Left lung (tissue), 10 donors: Measurements from ENCODE around the gene CRACR2A. TPM values are rescaled to one million over a fixed set of nuclear protein-coding genes. Genes with fewer than 3 reads are reported as not detected.
A peak's percentile ranks its signal among the peaks of the same experiment; 100 is the strongest.

Source experiments
- ATAC-seq: fragments of 200-7000 bp; cut with Tn5 transposase; one replicate; pipeline ENCODE4 v1.9.1; 2020; ENCODE audit warnings: moderate library complexity
- DNase-seq, 4 donors: peaks; one replicate each; pipeline ENCODE4 v3.0.0-alpha.2; 2013 to 2020
- H3K27ac ChIP-seq, 2 donors: fragments of 200-600 bp; sonication (generic) in 1 of 2; one replicate each; pipeline versions ENCODE4 v1.5.0 to v1.8.0; 2020 to 2021
- H3K27me3 ChIP-seq, 2 donors: fragments of 200-600 bp; sonication (generic) in 1 of 2; one replicate each; pipeline versions ENCODE4 v1.5.0 to v1.8.0; 2020 to 2021
- H3K36me3 ChIP-seq, 2 donors: fragments of 200-600 bp; sonication (generic) in 1 of 2; one replicate each; pipeline versions ENCODE4 v1.5.0 to v1.8.0; 2020 to 2021
- H3K4me1 ChIP-seq, 2 donors: fragments of 200-600 bp; one replicate each; pipeline ENCODE4 v1.8.0; 2021
- H3K4me3 ChIP-seq, 2 donors: fragments of 200-600 bp; sonication (generic) in 1 of 2; one replicate each; pipeline versions ENCODE4 v1.5.0 to v1.8.0; 2020 to 2021; ENCODE audit warnings: mild to moderate bottlenecking in 1 of 2
- H3K9me3 ChIP-seq, 2 donors: fragments of 200-600 bp; sonication (generic) in 1 of 2; one replicate each; pipeline versions ENCODE4 v1.5.0 to v1.8.0; 2020 to 2021
- CTCF ChIP-seq, 2 donors: fragments of 200-600 bp; sonication (generic) in 1 of 2; IDR thresholded peaks; one replicate each; pipeline versions ENCODE4 v1.5.0 to v1.8.0; 2021; ENCODE audit warnings: antibody characterized with exemption in 2 of 2
- intact Hi-C, 2 donors: fragments of 100-400 bp; cut with DNase I; formaldehyde crosslinking; loops; one replicate each; pipeline versions ENCODE4 v1.11.2 to v1.14.2; 2022
- polyA plus RNA-seq, 6 donors: library from polyadenylated mRNA; unstranded; fragments of 120-200 nt; gene quantifications; one replicate each; pipeline ENCODE4 v1.2.1, GENCODE V29; 2013; ENCODE audit not compliant: insufficient read length in 6 of 6
- total RNA-seq, 2 donors: library from RNA; stranded (reverse); fragmentation: NEBNext Ultra II Directional; extraction: Animal tissue kit (Norgen Biotek cat#: 25700); gene quantifications; one replicate each; pipeline ENCODE4 v1.2.1, GENCODE V29; 2021
- donor health status: DM: no; HTN: yes; CAD: no.
- donor health status: DM: no; HTN: no; CAD: no.

CRACR2A gene
- total and polyA plus RNA-seq, 8 donors: 3.2 to 6.5 (median 3.8) TPM

DNA sequence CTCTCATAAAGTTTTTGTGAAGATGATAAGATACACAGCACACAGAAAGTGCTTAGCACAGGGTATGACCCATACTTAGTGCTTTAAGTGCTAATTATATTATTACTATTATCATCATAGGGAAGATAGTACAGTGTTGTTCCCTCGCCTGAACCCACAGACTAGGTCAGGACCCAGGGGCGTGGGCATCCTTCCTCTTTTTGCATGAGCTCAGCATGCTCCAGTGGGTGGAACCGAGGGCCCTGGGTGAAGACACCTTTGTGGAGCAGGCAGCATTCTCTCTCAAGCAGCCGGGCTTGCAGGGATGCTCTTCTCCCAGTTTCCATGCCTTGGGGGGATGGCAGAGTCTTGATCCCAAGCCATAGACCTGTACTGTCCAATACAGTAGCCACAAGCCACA lies 34.8 kb downstream of the CRACR2A start:
- H3K27ac ChIP-seq: peak overlapping the region in 1 of 2 donors; percentile 55
- H3K4me1 ChIP-seq: peaks cover 0 to 16% of the 10 kb centered on the region in 2 donors
- no peaks in the 10 kb centered on the region for H3K9me3 ChIP-seq
- intact Hi-C loops: no loop called here
- ATAC-seq (peak; percentile 55), DNase-seq (peak in 2 of 4 donors; percentile 68 to 88)
- H3K27me3 ChIP-seq: no peaks in the 10 kb centered on the region
- no peak for TF ChIP-seq CTCF (IDR thresholded peaks at IDR 0.05)
- H3K4me3 ChIP-seq: no peak overlapping the region
- H3K36me3 ChIP-seq: no peaks in the 10 kb centered on the region

DNA sequence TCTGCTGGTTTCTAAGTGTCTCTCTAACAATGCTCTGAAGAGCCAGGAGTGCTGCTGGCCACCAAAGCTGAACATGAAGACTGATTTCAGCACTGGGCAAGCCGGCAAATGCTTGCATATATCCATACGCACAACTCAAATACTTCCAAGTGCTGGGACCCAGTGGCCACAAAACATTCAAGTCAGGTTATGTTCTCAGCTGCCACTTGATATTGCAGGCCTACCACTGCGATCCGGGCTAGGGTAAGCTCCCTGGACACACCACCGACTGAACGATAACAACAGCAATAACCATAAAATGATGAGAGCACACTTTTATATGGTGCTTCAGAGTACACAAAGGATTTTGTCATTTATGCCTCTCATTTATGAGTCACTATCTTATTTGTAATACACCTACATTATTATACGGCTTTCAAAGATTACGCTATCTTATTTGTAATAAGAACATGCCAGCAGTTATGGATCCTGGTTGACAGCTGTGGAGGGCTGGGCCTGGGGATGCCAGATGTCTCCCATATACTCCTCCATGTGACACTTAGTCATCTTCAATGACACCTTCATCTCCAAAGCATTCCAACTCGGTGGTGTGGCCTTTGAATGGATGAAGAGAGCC lies 35.5 kb downstream of the CRACR2A start:
- H3K9me3 ChIP-seq: no peaks in the 10 kb centered on the region
- ATAC-seq (no peak), DNase-seq (no peak)
- no peaks in the 10 kb centered on the region for H3K27me3 ChIP-seq
- H3K4me3 ChIP-seq: no peak overlapping the region
- H3K4me1 ChIP-seq: peaks cover 0 to 16% of the 10 kb centered on the region in 2 donors
- intact Hi-C loops: no loop called here
- no peak for TF ChIP-seq CTCF (IDR thresholded peaks at IDR 0.05)
- peak overlapping the region in 1 of 2 donors; percentile 55 for H3K27ac ChIP-seq
- H3K36me3 ChIP-seq: peaks cover 0 to 7% of the 10 kb centered on the region in 2 donors

DNA sequence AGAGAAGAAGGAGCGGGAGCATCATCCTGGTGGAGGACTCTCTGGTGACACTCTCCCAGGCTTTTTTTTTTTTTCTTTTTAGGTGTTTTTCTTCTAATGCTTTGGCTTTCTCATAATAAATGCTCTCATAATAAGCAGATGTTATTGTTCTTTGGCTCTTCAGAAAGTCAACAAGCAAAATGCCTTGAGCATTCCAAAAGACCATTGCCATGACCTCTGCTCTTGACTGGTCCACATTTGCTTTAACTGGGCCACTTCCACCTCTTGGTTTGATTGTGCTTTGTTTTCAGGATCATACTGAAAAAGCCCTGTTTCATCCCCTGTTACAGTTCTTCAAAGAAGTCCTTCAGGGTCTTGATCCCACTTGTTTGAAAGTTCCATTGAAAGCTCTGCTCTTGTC lies 36.9 kb downstream of the CRACR2A start:
- DNase-seq (no peak), ATAC-seq (no peak)
- H3K27ac ChIP-seq: no peak overlapping the region
- H3K9me3 ChIP-seq: no peaks in the 10 kb centered on the region
- peaks cover 0 to 7% of the 10 kb centered on the region in 2 donors for H3K36me3 ChIP-seq
- H3K4me3 ChIP-seq: no peak overlapping the region
- intact Hi-C loops: no loop called here
- no peak for TF ChIP-seq CTCF (IDR thresholded peaks at IDR 0.05)
- peaks cover 0 to 16% of the 10 kb centered on the region in 2 donors for H3K4me1 ChIP-seq
- no peaks in the 10 kb centered on the region for H3K27me3 ChIP-seq

DNA sequence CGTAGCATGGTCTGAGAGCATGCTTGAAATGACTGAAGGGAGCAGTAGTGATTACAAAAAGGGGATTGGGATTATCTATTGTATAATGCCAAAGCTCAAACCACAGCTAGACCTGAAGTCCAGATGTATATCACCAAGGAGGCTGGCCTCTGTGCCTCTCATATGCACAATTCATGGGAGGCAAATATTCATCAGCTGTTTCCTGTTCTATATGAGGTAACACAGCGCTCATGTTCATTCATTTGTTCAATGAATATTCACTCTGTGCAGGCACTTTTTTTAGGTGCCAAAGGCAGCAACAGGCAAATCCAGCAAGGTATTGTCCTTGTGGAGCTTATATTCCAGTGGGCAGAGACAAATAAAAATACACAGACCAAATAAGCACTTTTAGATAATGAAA lies 39.0 kb downstream of the CRACR2A start:
- Histone ChIP-seq H3K4me3 (no peak overlapping the region), H3K36me3 (peaks cover 0 to 7% of the 10 kb centered on the region in 2 donors), H3K27ac (no peak overlapping the region), H3K27me3 (no peaks in the 10 kb centered on the region), H3K9me3 (no peaks in the 10 kb centered on the region), H3K4me1 (peaks cover 0 to 15% of the 10 kb centered on the region in 2 donors)
- ATAC-seq: no peak
- no peak for DNase-seq
- TF ChIP-seq CTCF (IDR thresholded peaks at IDR 0.05): no peak
- intact Hi-C loops: no loop called here

- no peak overlapping the region for H3K4me3 ChIP-seq
- no peak overlapping the region for H3K27ac ChIP-seq
- peaks cover 0 to 7% of the 10 kb centered on the region in 2 donors for H3K36me3 ChIP-seq
- intact Hi-C loops: no loop called here
- H3K27me3 ChIP-seq: no peaks in the 10 kb centered on the region
- DNase-seq (no peak), ATAC-seq (no peak)
- peaks cover 0 to 11% of the 10 kb centered on the region in 2 donors for H3K4me1 ChIP-seq
- no peak for TF ChIP-seq CTCF (IDR thresholded peaks at IDR 0.05)
- H3K9me3 ChIP-seq: no peaks in the 10 kb centered on the region
Measured at GRCh38 chr12:3713483-3713882, 39.4 kb downstream of the CRACR2A start.
